GM23338 (cell line): ENCODE measurements around the gene SRSF8. TPM values are rescaled to one million over a fixed set of nuclear protein-coding genes. Genes with fewer than 3 reads are reported as not detected.

ENCODE experiments used
- ATAC-seq: fragments of 200-7000 bp; cut with Tn5 transposase; 3 replicates; pipeline ENCODE4 v1.9.1; 2020
- DNase-seq: peaks from one replicate; pipeline ENCODE4 v3.0.0-alpha.2; 2015; ENCODE audit warnings: low spot score
- H2AFZ ChIP-seq: fragments of 200-600 bp; sonication (generic); 2 replicates; pipeline ENCODE4 v1.8.0; 2016; ENCODE audit warnings: antibody characterized with exemption, mild to moderate bottlenecking, moderate library complexity
- H3F3A ChIP-seq: fragments of 200-600 bp; sonication (generic); replicated peaks from 2 replicates; pipeline ENCODE4 v1.8.0; 2017; ENCODE audit warnings: antibody characterized with exemption, mixed run types, low read depth
- H3K27ac ChIP-seq: fragments of 200-600 bp; sonication (generic); 2 replicates; pipeline ENCODE4 v1.6.1; 2016; ENCODE audit warnings: low read depth
- H3K27me3 ChIP-seq: fragments of 200-600 bp; sonication (generic); 2 replicates; pipeline ENCODE4 v1.8.0; 2016; ENCODE audit warnings: mild to moderate bottlenecking, mixed run types, moderate library complexity; ENCODE audit not compliant: insufficient read depth
- H3K36me3 ChIP-seq: fragments of 200-600 bp; sonication (generic); 2 replicates; pipeline ENCODE4 v1.8.0; 2016; ENCODE audit warnings: mild to moderate bottlenecking; ENCODE audit not compliant: insufficient read depth
- H3K4me1 ChIP-seq: fragments of 200-600 bp; sonication (generic); 2 replicates; pipeline ENCODE4 v1.8.0; 2016; ENCODE audit warnings: mild to moderate bottlenecking, moderate library complexity; ENCODE audit not compliant: insufficient read depth
- H3K4me2 ChIP-seq: fragments of 200-600 bp; sonication (generic); 2 replicates; pipeline ENCODE4 v1.7.1; 2017; ENCODE audit warnings: mixed run types
- H3K4me3 ChIP-seq: fragments of 200-600 bp; sonication (generic); 2 replicates; pipeline ENCODE4 v1.6.1; 2016; ENCODE audit warnings: mixed run types
- H3K79me2 ChIP-seq: fragments of 200-600 bp; sonication (generic); replicated peaks from 2 replicates; pipeline ENCODE4 v1.8.0; 2017; ENCODE audit warnings: mild to moderate bottlenecking; ENCODE audit not compliant: insufficient read depth
- H3K9me2 ChIP-seq: fragments of 200-600 bp; sonication (generic); 2 replicates; pipeline ENCODE4 v1.8.0; 2017; ENCODE audit not compliant: insufficient read depth
- H4K20me1 ChIP-seq: fragments of 200-600 bp; sonication (generic); replicated peaks from 2 replicates; pipeline ENCODE4 v1.8.0; 2017; ENCODE audit warnings: mild to moderate bottlenecking; ENCODE audit not compliant: insufficient read depth
- H3K27ac Mint-ChIP-seq: 2 replicates; pipeline ENCODE4 v1.8.0; 2020; ENCODE audit warnings: inconsistent platforms, mild to moderate bottlenecking, moderate library complexity, mixed read lengths
- H3K27me3 Mint-ChIP-seq: 3 replicates; pipeline ENCODE4 v1.8.0; 2022; ENCODE audit warnings: low read depth, mild to moderate bottlenecking, moderate library complexity, mixed read lengths, inconsistent platforms; ENCODE audit not compliant: insufficient read depth, poor library complexity
- H3K36me3 Mint-ChIP-seq: 3 replicates; pipeline ENCODE4 v1.8.0; 2021; ENCODE audit warnings: low read depth, mild to moderate bottlenecking, inconsistent platforms, moderate library complexity, mixed read lengths
- H3K4me1 Mint-ChIP-seq: 3 replicates; pipeline ENCODE4 v1.8.0; 2020; ENCODE audit warnings: mild to moderate bottlenecking, inconsistent platforms, mixed read lengths
- H3K4me3 Mint-ChIP-seq: 3 replicates; pipeline ENCODE4 v1.8.0; 2021; ENCODE audit warnings: moderate library complexity, mild to moderate bottlenecking, inconsistent platforms, mixed read lengths
- H3K9me3 Mint-ChIP-seq: 3 replicates; pipeline ENCODE4 v1.8.0; 2020; ENCODE audit warnings: moderate library complexity, mild to moderate bottlenecking, inconsistent platforms, mixed read lengths
- CREB1 ChIP-seq: fragments of 250-450 bp; sonication (Bioruptor Pico); IDR thresholded peaks from 2 replicates; pipeline ENCODE4 v1.5.0; 2020; ENCODE audit warnings: low read depth, mild to moderate bottlenecking, moderate library complexity
- EZH2 ChIP-seq: fragments of 200-600 bp; sonication (generic); IDR thresholded peaks from one replicate; pipeline ENCODE4 v1.8.0; 2017; ENCODE audit warnings: antibody characterized with exemption, mild to moderate bottlenecking, low read depth; ENCODE audit not compliant: unreplicated experiment
- EZH2phosphoT487 ChIP-seq: fragments of 200-600 bp; sonication (generic); IDR thresholded peaks from one replicate; pipeline ENCODE4 v1.8.1; 2018; ENCODE audit warnings: antibody characterized with exemption; ENCODE audit not compliant: unreplicated experiment
- JUNB ChIP-seq: IDR thresholded peaks from one replicate; pipeline ENCODE4 v1.6.1; 2016; ENCODE audit warnings: antibody characterized with exemption; ENCODE audit not compliant: unreplicated experiment
- NANOG ChIP-seq: IDR thresholded peaks from 2 replicates; pipeline ENCODE4 v1.6.1; 2016; ENCODE audit warnings: antibody characterized with exemption, borderline replicate concordance
- STAT1 ChIP-seq: IDR thresholded peaks from one replicate; pipeline ENCODE4 v1.6.1; 2016; ENCODE audit warnings: antibody characterized with exemption; ENCODE audit not compliant: unreplicated experiment
- ZNF114 ChIP-seq: fragments of 250-450 bp; sonication (Bioruptor Pico); IDR thresholded peaks from 2 replicates; pipeline ENCODE4 v1.5.0; 2020; ENCODE audit warnings: mild to moderate bottlenecking, moderate library complexity
- ZNF331 ChIP-seq: fragments of 250-450 bp; sonication (Bioruptor Pico); IDR thresholded peaks from 2 replicates; pipeline ENCODE4 v1.5.0; 2020; ENCODE audit warnings: low read depth, mild to moderate bottlenecking, moderate library complexity
- polyA plus RNA-seq: library from polyadenylated mRNA; unstranded; fragments of >200 nt; fragmentation: Nextera tagmentation; extraction: Ambion mirVana; gene quantifications from 2 replicates; pipeline ENCODE4 v1.2.1, GENCODE V29; 2016
- total RNA-seq: library from RNA; depleted of rRNA; stranded (reverse); fragments of >200 nt; shearing (Covaris generic); gene quantifications from 2 replicates; pipeline ENCODE4 v1.2.3, GENCODE V29; 2014
- TF ChIP-seq, protein P1 (sequence below): IDR thresholded peaks from 2 replicates; pipeline ENCODE4 v1.6.1; 2016; ENCODE audit warnings: antibody characterized with exemption
- TF ChIP-seq, protein P2 (sequence below), 2 experiments: fragments of 200-600 bp in 1 of 2; sonication (generic) in 1 of 2; conservative IDR thresholded peaks; 2 replicates each; pipeline versions ENCODE4 v1.5.1 to v1.6.1; 2016 to 2017; ENCODE audit warnings: antibody characterized with exemption in 2 of 2, low read depth in 2 of 2, mild to moderate bottlenecking in 2 of 2, moderate library complexity in 1 of 2
- TF ChIP-seq, protein P3 (sequence below): IDR thresholded peaks from one replicate; pipeline ENCODE4 v1.6.1; 2018; ENCODE audit warnings: antibody characterized with exemption; ENCODE audit not compliant: unreplicated experiment

The SRSF8 gene
- total and polyA plus RNA-seq, 2 experiments from 2014 or later, result 12.6 to 19.9 TPM

DNA sequence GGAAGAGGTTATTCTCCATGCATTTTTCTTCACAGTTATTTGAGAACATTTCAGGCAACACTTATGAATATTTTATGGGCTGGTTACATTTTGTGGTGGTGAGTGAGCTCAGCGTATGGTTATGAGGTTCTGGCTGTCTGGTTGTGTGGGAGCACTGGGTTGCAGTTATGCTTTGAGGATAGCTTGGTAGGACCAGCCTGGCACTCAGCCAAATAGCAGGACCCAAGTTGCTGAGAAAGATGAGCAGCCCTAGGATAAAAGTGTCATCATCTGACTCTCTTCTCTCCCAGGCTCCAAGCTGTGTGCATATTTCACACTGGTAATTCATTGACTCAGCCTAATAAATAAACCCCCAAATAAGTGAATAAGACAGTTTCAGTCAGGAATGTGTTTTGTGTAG lies 8.1 kb upstream of the SRSF8 start:
- Mint-ChIP-seq H3K4me3 (no peak overlapping the region), H3K27me3 (no peaks in the 10 kb centered on the region), H3K4me1 (no peaks in the 10 kb centered on the region), H3K27ac (no peak overlapping the region), H3K36me3 (no peaks in the 10 kb centered on the region), H3K9me3 (no peaks in the 10 kb centered on the region)
- no peak overlapping the region for H2AFZ ChIP-seq
- H3K4me2 ChIP-seq, result no peak overlapping the region
- no peak overlapping the region for H3K4me3 ChIP-seq
- H3K79me2 ChIP-seq, result no peaks in the 10 kb centered on the region
- no peaks in the 10 kb centered on the region for H3K36me3 ChIP-seq
- ATAC-seq, result no peak
- H3K27ac ChIP-seq, result no peak overlapping the region
- TF ChIP-seq NANOG, result no peak
- TF ChIP-seq EZH2phosphoT487, result no peak
- no peak for TF ChIP-seq STAT1
- TF ChIP-seq, protein P1, sequence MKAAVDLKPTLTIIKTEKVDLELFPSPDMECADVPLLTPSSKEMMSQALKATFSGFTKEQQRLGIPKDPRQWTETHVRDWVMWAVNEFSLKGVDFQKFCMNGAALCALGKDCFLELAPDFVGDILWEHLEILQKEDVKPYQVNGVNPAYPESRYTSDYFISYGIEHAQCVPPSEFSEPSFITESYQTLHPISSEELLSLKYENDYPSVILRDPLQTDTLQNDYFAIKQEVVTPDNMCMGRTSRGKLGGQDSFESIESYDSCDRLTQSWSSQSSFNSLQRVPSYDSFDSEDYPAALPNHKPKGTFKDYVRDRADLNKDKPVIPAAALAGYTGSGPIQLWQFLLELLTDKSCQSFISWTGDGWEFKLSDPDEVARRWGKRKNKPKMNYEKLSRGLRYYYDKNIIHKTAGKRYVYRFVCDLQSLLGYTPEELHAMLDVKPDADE, result no peak
- no peak for TF ChIP-seq EZH2
- no peak for TF ChIP-seq ZNF114 (CRISPR knock-in tag)
- TF ChIP-seq, protein P2, sequence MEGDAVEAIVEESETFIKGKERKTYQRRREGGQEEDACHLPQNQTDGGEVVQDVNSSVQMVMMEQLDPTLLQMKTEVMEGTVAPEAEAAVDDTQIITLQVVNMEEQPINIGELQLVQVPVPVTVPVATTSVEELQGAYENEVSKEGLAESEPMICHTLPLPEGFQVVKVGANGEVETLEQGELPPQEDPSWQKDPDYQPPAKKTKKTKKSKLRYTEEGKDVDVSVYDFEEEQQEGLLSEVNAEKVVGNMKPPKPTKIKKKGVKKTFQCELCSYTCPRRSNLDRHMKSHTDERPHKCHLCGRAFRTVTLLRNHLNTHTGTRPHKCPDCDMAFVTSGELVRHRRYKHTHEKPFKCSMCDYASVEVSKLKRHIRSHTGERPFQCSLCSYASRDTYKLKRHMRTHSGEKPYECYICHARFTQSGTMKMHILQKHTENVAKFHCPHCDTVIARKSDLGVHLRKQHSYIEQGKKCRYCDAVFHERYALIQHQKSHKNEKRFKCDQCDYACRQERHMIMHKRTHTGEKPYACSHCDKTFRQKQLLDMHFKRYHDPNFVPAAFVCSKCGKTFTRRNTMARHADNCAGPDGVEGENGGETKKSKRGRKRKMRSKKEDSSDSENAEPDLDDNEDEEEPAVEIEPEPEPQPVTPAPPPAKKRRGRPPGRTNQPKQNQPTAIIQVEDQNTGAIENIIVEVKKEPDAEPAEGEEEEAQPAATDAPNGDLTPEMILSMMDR (conservative IDR thresholded peaks at IDR 0.05; ENCODE audit: low read depth in 2 of 2), result no peak
- TF ChIP-seq CREB1 (CRISPR knock-in tag), result no peak
- TF ChIP-seq ZNF331 (CRISPR knock-in tag), result no peak
- TF ChIP-seq JUNB, result no peak
- TF ChIP-seq, protein P3, sequence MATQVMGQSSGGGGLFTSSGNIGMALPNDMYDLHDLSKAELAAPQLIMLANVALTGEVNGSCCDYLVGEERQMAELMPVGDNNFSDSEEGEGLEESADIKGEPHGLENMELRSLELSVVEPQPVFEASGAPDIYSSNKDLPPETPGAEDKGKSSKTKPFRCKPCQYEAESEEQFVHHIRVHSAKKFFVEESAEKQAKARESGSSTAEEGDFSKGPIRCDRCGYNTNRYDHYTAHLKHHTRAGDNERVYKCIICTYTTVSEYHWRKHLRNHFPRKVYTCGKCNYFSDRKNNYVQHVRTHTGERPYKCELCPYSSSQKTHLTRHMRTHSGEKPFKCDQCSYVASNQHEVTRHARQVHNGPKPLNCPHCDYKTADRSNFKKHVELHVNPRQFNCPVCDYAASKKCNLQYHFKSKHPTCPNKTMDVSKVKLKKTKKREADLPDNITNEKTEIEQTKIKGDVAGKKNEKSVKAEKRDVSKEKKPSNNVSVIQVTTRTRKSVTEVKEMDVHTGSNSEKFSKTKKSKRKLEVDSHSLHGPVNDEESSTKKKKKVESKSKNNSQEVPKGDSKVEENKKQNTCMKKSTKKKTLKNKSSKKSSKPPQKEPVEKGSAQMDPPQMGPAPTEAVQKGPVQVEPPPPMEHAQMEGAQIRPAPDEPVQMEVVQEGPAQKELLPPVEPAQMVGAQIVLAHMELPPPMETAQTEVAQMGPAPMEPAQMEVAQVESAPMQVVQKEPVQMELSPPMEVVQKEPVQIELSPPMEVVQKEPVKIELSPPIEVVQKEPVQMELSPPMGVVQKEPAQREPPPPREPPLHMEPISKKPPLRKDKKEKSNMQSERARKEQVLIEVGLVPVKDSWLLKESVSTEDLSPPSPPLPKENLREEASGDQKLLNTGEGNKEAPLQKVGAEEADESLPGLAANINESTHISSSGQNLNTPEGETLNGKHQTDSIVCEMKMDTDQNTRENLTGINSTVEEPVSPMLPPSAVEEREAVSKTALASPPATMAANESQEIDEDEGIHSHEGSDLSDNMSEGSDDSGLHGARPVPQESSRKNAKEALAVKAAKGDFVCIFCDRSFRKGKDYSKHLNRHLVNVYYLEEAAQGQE, result no peak
- no peaks in the 10 kb centered on the region; the same call in 1 of the 2 replicates for H3K9me2 ChIP-seq
- H3K4me1 ChIP-seq, result no peaks in the 10 kb centered on the region
- DNase-seq, result no peak
- 0 out of 2 replicates have a peak, but pooled peaks cover 3% of the 10 kb centered on the region for H3K27me3 ChIP-seq
- no peaks in the 10 kb centered on the region for H4K20me1 ChIP-seq
- H3F3A ChIP-seq, result no peaks in the 10 kb centered on the region
